ENCODE results near the gene DSN1. TPM values are rescaled to one million over a fixed set of nuclear protein-coding genes. Genes with fewer than 3 reads are reported as not detected.

DSN1 gene
- total RNA-seq, 1 donor = 16.8 TPM

- no peak overlapping the region for H3K4me3 ChIP-seq (ENCODE audit: low read depth, low read length)
- DNase-seq (ENCODE audit: low read depth) = no peak
- TF ChIP-seq CTCF (IDR thresholded peaks at IDR 0.05; ENCODE audit: insufficient read depth, low read depth, low read length) = no peak
Measured at GRCh38 chr20:36777167-36777566, 3.6 kb upstream of the DSN1 start.

DNA sequence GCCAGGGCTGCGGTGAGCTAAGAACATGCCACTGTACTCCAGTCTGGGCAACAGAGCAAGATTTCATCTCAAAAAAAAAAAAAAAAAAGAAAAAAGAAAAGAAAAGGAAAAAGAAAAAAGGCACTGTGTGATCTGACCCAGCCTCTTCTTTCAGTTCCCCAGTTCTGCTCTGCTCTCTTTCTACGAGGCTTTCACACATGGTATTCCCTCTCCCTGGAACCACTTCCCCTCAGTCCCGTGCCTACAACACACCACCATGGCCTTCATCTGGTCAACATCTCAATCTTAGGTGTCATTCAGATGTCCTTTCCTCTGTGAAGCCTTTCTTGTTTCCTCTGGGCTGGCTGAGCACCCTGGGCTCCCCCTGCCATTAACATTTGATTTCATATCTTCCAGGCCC is 2.3 kb upstream of the DSN1 start:
- no peak overlapping the region for H3K4me3 ChIP-seq (ENCODE audit: low read depth, low read length)
- no peak for TF ChIP-seq CTCF (IDR thresholded peaks at IDR 0.05; ENCODE audit: insufficient read depth, low read depth, low read length)
- DNase-seq (ENCODE audit: low read depth) = no peak

DNA sequence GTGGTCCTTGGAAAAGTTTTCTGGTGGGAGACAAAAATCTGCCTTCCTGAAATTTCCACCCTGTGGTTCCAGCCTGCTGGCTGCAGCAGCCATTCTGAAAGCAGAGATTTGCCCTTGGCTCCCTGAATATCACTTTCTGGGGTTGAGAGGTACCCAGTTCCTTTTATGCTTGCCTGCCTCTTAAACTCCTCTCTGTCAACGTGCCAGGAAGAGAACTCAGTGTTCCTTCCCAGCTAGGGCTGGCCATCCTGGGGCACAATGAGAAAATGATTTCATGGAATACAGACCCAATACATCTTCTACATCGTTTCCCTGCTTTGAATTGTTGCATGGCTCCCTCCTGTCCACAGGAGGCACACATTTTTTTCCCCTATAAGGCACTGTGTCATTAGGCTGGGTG is 1.6 kb upstream of the DSN1 start:
- no peak overlapping the region for H3K4me3 ChIP-seq (ENCODE audit: low read depth, low read length)
- DNase-seq (ENCODE audit: low read depth) = no peak
- TF ChIP-seq CTCF (IDR thresholded peaks at IDR 0.05; ENCODE audit: insufficient read depth, low read depth, low read length) = no peak

GRCh38 chr20:36773107-36773596 is 411 bp downstream of the DSN1 start:
- peak; percentile 13 for DNase-seq (ENCODE audit: low read depth)
- H3K4me3 ChIP-seq (ENCODE audit: low read depth, low read length) = peak overlapping the region; percentile 88
- TF ChIP-seq CTCF (IDR thresholded peaks at IDR 0.05; ENCODE audit: insufficient read depth, low read depth, low read length) = no peak

DNA sequence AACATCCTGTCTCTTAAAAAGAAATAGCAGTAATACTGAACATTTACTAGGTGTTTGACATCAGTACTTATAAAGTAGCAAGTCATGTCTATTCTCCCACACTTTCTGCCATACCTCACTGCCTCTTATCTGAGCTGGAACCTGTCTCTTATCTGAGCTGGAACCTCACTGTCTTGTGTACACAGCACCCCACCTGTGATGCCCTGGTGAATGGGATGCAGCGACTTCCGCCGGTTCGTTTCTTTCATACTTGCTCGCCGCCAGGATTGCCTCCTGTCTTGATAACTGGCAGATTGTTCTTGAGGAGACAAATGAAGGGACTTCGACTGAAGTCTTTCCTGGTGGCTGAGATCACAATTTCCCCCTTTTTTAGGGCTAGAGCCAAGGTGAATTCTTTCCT is 2.9 kb downstream of the DSN1 start:
- TF ChIP-seq CTCF (IDR thresholded peaks at IDR 0.05; ENCODE audit: insufficient read depth, low read depth, low read length) = no peak
- no peak for DNase-seq (ENCODE audit: low read depth)
- H3K4me3 ChIP-seq (ENCODE audit: low read depth, low read length) = no peak overlapping the region

- H3K4me3 ChIP-seq (ENCODE audit: low read depth, low read length) = no peak overlapping the region
- peak; percentile 44 for DNase-seq (ENCODE audit: low read depth)
- TF ChIP-seq CTCF (IDR thresholded peaks at IDR 0.05; ENCODE audit: insufficient read depth, low read depth, low read length) = no peak
Measured at GRCh38 chr20:36768768-36769430, 4.7 kb downstream of the DSN1 start.

GRCh38 chr20:36761125-36761524 is 12.4 kb downstream of the DSN1 start:
- DNase-seq (ENCODE audit: low read depth) = no peak
- TF ChIP-seq CTCF (IDR thresholded peaks at IDR 0.05; ENCODE audit: insufficient read depth, low read depth, low read length) = no peak
- no peak overlapping the region for H3K4me3 ChIP-seq (ENCODE audit: low read depth, low read length)

Data from fibroblast of villous mesenchyme (primary cell).